GM21576 (cell line): ENCODE measurements around the gene NDUFAF3.

ENCODE experiments used
- ATAC-seq: cut with Tn5 transposase; IDR thresholded peaks from one replicate; pipeline ENCODE4 v1.9.1; 2021; ENCODE audit warnings: mild to moderate bottlenecking, moderate library complexity; ENCODE audit not compliant: unreplicated experiment

NDUFAF3 gene

GRCh38 chr3:49017971-49018706 lies 3.8 kb upstream of the NDUFAF3 start, which contains the start of gene DALRD3:
DALRD3 (minus strand) TSS chr3:49018580; CDS start chr3:49018564, 16 bp downstream.
- ATAC-seq, result no peak

- no peak for ATAC-seq
These were observed 3.3 kb upstream of the NDUFAF3 start for GRCh38 chr3:49018707-49019006.

- ATAC-seq, result no peak
These were observed 2.0 kb upstream of the NDUFAF3 start for GRCh38 chr3:49019941-49020329.

- ATAC-seq, result peak; percentile 2
These were observed 1.4 kb upstream of the NDUFAF3 start for GRCh38 chr3:49020330-49021212.

- peak; percentile 43 for ATAC-seq
These were observed 608 bp upstream of the NDUFAF3 start for GRCh38 chr3:49021213-49021812.

- ATAC-seq, result no peak
These were observed 809 bp downstream of the NDUFAF3 start for GRCh38 chr3:49022688-49023171.

GRCh38 chr3:49023775-49024174 lies 1.9 kb downstream of the NDUFAF3 start:
- ATAC-seq, result no peak

GRCh38 chr3:49024449-49024848 lies 2.5 kb downstream of the NDUFAF3 start:
- ATAC-seq, result no peak

- no peak for ATAC-seq
These were observed 3.3 kb downstream of the NDUFAF3 start for GRCh38 chr3:49025005-49025792.

GRCh38 chr3:49025793-49026520 lies 4.0 kb downstream of the NDUFAF3 start:
- ATAC-seq, result no peak

GRCh38 chr3:49026536-49026935 lies 4.6 kb downstream of the NDUFAF3 start:
- no peak for ATAC-seq

GRCh38 chr3:49027634-49028033 lies 5.7 kb downstream of the NDUFAF3 start:
- no peak for ATAC-seq

- ATAC-seq, result no peak
These were observed 6.4 kb downstream of the NDUFAF3 start for GRCh38 chr3:49028298-49028672.

GRCh38 chr3:49028673-49029562 lies 7.0 kb downstream of the NDUFAF3 start, which contains the start of gene IMPDH2:
IMPDH2 (minus strand) TSS chr3:49029398; CDS start chr3:49029350, 48 bp downstream.
- ATAC-seq, result peak; percentile 91

- ATAC-seq, result no peak
These were observed 7.6 kb downstream of the NDUFAF3 start for GRCh38 chr3:49029563-49029884.

GRCh38 chr3:49030321-49030720 lies 8.4 kb downstream of the NDUFAF3 start:
- ATAC-seq, result no peak

- no peak for ATAC-seq
These were observed 10.9 kb downstream of the NDUFAF3 start for GRCh38 chr3:49032646-49033304.

GRCh38 chr3:49034650-49035049 lies 12.7 kb downstream of the NDUFAF3 start:
- ATAC-seq, result no peak

GRCh38 chr3:49035281-49035680 lies 13.4 kb downstream of the NDUFAF3 start:
- ATAC-seq, result no peak
